Measurements from ENCODE around the gene MYD88.

Gene MYD88

GRCh38 chr3:38130631-38131065 lies 7.8 kb upstream of the MYD88 start:
- H3K9me2 ChIP-seq (replicated peaks; ENCODE audit: insufficient read depth, low read length), result no peaks in the 10 kb centered on the region
- H3K36me3 ChIP-seq (ENCODE audit: low read length), result peaks cover 5% of the 10 kb centered on the region; the same call in 1 of the 2 replicates

GRCh38 chr3:38131621-38132369 lies 6.7 kb upstream of the MYD88 start:
- H2AFZ ChIP-seq (ENCODE audit: low read depth, low read length, severe bottlenecking), result no peak overlapping the region
- no peak overlapping the region for H3K27ac ChIP-seq (ENCODE audit: low read depth, low read length)
- no peak overlapping the region for H3K4me3 ChIP-seq (ENCODE audit: insufficient read depth, low read length, poor library complexity, severe bottlenecking)
- peaks cover 6% of the 10 kb centered on the region for H3K79me2 ChIP-seq (ENCODE audit: insufficient read depth, low read length)
- no peaks in the 10 kb centered on the region for H3K9me3 ChIP-seq (ENCODE audit: insufficient read depth, low read length)
- H3K27me3 ChIP-seq (ENCODE audit: low read length), result no peaks in the 10 kb centered on the region
- TF ChIP-seq EZH2phosphoT487 (conservative IDR thresholded peaks at IDR 0.05; ENCODE audit: low read length) (no peak), CTCF (IDR thresholded peaks at IDR 0.05; ENCODE audit: insufficient read depth, low read length, poor library complexity, severe bottlenecking) (peak; percentile 58)
- no peak overlapping the region for H3K4me2 ChIP-seq (ENCODE audit: low read depth, low read length, poor library complexity, severe bottlenecking)
- H3K36me3 ChIP-seq (ENCODE audit: low read length), result peaks cover 5% of the 10 kb centered on the region; the same call in 1 of the 2 replicates
- no peaks in the 10 kb centered on the region for H3F3A ChIP-seq (ENCODE audit: insufficient read depth)
- no peaks in the 10 kb centered on the region for H4K20me1 ChIP-seq (ENCODE audit: low read depth, low read length)
- no peaks in the 10 kb centered on the region for H3K9me2 ChIP-seq (replicated peaks; ENCODE audit: insufficient read depth, low read length)
- no peak overlapping the region for H3K9ac ChIP-seq (ENCODE audit: low read length)

More at GRCh38 chr3:38130631-38131065, 7.8 kb upstream of the MYD88 start:
- H4K20me1 ChIP-seq (ENCODE audit: low read depth, low read length), result no peaks in the 10 kb centered on the region
- no peaks in the 10 kb centered on the region for H3K9me3 ChIP-seq (ENCODE audit: insufficient read depth, low read length)
- H3K4me3 ChIP-seq (ENCODE audit: insufficient read depth, low read length, poor library complexity, severe bottlenecking), result no peak overlapping the region
- TF ChIP-seq EZH2phosphoT487 (conservative IDR thresholded peaks at IDR 0.05; ENCODE audit: low read length) (no peak), CTCF (IDR thresholded peaks at IDR 0.05; ENCODE audit: insufficient read depth, low read length, poor library complexity, severe bottlenecking) (no peak)
- H3K4me2 ChIP-seq (ENCODE audit: low read depth, low read length, poor library complexity, severe bottlenecking), result no peak overlapping the region
- H3K9ac ChIP-seq (ENCODE audit: low read length), result no peak overlapping the region
- H3F3A ChIP-seq (ENCODE audit: insufficient read depth), result no peaks in the 10 kb centered on the region
- no peak overlapping the region for H3K27ac ChIP-seq (ENCODE audit: low read depth, low read length)
- no peaks in the 10 kb centered on the region for H3K79me2 ChIP-seq (ENCODE audit: insufficient read depth, low read length)
- H2AFZ ChIP-seq (ENCODE audit: low read depth, low read length, severe bottlenecking), result no peak overlapping the region
- H3K27me3 ChIP-seq (ENCODE audit: low read length), result no peaks in the 10 kb centered on the region

GRCh38 chr3:38133209-38133556 lies 5.3 kb upstream of the MYD88 start:
- H3K36me3 ChIP-seq (ENCODE audit: low read length), result no peaks in the 10 kb centered on the region
- H3K79me2 ChIP-seq (ENCODE audit: insufficient read depth, low read length), result peaks cover 6% of the 10 kb centered on the region
- no peak overlapping the region for H3K27ac ChIP-seq (ENCODE audit: low read depth, low read length)
- H2AFZ ChIP-seq (ENCODE audit: low read depth, low read length, severe bottlenecking), result no peak overlapping the region
- no peaks in the 10 kb centered on the region for H3K9me2 ChIP-seq (replicated peaks; ENCODE audit: insufficient read depth, low read length)
- H3K9me3 ChIP-seq (ENCODE audit: insufficient read depth, low read length), result no peaks in the 10 kb centered on the region
- H3F3A ChIP-seq (ENCODE audit: insufficient read depth), result no peaks in the 10 kb centered on the region
- no peak overlapping the region for H3K4me2 ChIP-seq (ENCODE audit: low read depth, low read length, poor library complexity, severe bottlenecking)
- no peak overlapping the region for H3K4me3 ChIP-seq (ENCODE audit: insufficient read depth, low read length, poor library complexity, severe bottlenecking)
- H4K20me1 ChIP-seq (ENCODE audit: low read depth, low read length), result no peaks in the 10 kb centered on the region
- TF ChIP-seq EZH2phosphoT487 (conservative IDR thresholded peaks at IDR 0.05; ENCODE audit: low read length), result no peak
- no peak for TF ChIP-seq CTCF (IDR thresholded peaks at IDR 0.05; ENCODE audit: insufficient read depth, low read length, poor library complexity, severe bottlenecking)
- no peaks in the 10 kb centered on the region for H3K27me3 ChIP-seq (ENCODE audit: low read length)
- no peak overlapping the region for H3K9ac ChIP-seq (ENCODE audit: low read length)
